HFF-Myc (cell line): ENCODE data around the gene PPP1R7.

Source experiments
- DNase-seq: peaks from one replicate; pipeline ENCODE4 v3.0.0-alpha.2; 2011; ENCODE audit warnings: low read depth; ENCODE audit errors: extremely low read depth
- H3K4me3 ChIP-seq: replicated peaks from 2 replicates; pipeline ENCODE4 v1.5.1; 2011; ENCODE audit warnings: low read depth, mild to moderate bottlenecking, control low read depth, low read length
- CTCF ChIP-seq: IDR thresholded peaks from 2 replicates; pipeline ENCODE4 v1.5.1; 2012; ENCODE audit warnings: mild to moderate bottlenecking, low read depth, low read length, control low read depth; ENCODE audit errors: missing control alignments

Gene PPP1R7

GRCh38 chr2:241148891-241149674 is 1.2 kb upstream of the PPP1R7 start, which contains the start of gene PASK:
Gene PASK, minus strand, starts transcription at chr2:241149472. Its CDS starts 6,440 bp downstream, at chr2:241143032.
- peak within 1 kb of the TSS; percentile 87 for H3K4me3 ChIP-seq
- DNase-seq = peak; percentile 86
- no peak for TF ChIP-seq CTCF

GRCh38 chr2:241149675-241149924 is 667 bp upstream of the PPP1R7 start:
- TF ChIP-seq CTCF = no peak
- peak overlapping the region; percentile 87 for H3K4me3 ChIP-seq
- DNase-seq = no peak

- peak overlapping the region; percentile 87 for H3K4me3 ChIP-seq
- no peak for DNase-seq
- TF ChIP-seq CTCF = no peak
Measured at GRCh38 chr2:241150660-241151530, 628 bp downstream of the PPP1R7 start.

- no peak overlapping the region for H3K4me3 ChIP-seq
- no peak for TF ChIP-seq CTCF
- no peak for DNase-seq
Measured at GRCh38 chr2:241151934-241152660, 1.8 kb downstream of the PPP1R7 start.

- no peak overlapping the region for H3K4me3 ChIP-seq
- no peak for DNase-seq
- no peak for TF ChIP-seq CTCF
Measured at GRCh38 chr2:241153616-241154015, 3.3 kb downstream of the PPP1R7 start.

- DNase-seq = no peak
- TF ChIP-seq CTCF = no peak
- H3K4me3 ChIP-seq = no peak overlapping the region
Measured at GRCh38 chr2:241154915-241155314, 4.6 kb downstream of the PPP1R7 start.
